Measurements from ENCODE around the gene CCDC134. TPM values are rescaled to one million over a fixed set of nuclear protein-coding genes. Genes with fewer than 3 reads are reported as not detected.

CCDC134 gene
- total and polyA plus RNA-seq, 2 of the 13 experiments (the other 11 are each of a cell fraction or from before 2014, with no cell fraction given) = 4.8 to 17.4 TPM

DNA sequence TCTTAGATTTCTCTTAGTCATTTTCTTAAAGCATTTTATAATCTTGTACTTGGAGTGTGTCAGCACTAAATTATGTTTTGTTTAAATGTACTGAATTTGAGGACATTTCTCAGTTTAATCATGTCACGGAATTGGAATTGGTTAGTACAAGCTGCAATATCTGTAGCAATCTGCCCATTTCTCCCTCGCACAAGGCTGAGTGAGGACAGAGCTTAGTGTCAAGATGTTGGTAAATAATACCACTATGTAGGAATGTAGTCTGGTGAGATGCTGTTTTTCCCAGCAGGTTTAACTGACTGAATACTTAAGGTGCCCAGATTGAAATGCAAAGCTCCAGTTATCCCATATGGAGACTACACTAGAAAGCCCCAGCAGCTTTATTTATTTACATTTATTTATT lies 63.0 kb downstream of the CCDC134 start:
- CTCF ChIA-PET (ENCODE audit: low intra/inter-chr PET ratio, low total read pairs) = no interaction called here
- Histone ChIP-seq H3K27me3 (ENCODE audit: control insufficient read depth in 1 of 2, insufficient read depth in 2 of 2, low read length in 2 of 2) (no peaks in the 10 kb centered on the region), H2AFZ (ENCODE audit: low read length) (no peak overlapping the region), H3K9ac (ENCODE audit: insufficient read depth, low read depth, low read length) (no peak overlapping the region), H3K9me3 (ENCODE audit: low read length) (no peaks in the 10 kb centered on the region), H3K79me2 (ENCODE audit: insufficient read depth, low read length) (peaks cover 64% of the 10 kb centered on the region), H4K20me1 (ENCODE audit: insufficient read depth, low read length) (peaks cover 68% of the 10 kb centered on the region), H3K4me2 (ENCODE audit: low read depth, low read length) (no peak overlapping the region), H3K36me3 (replicated peaks in 1 of 2; ENCODE audit: control insufficient read depth in 1 of 2, insufficient read depth in 2 of 2, low read length in 2 of 2) (peaks cover 16 to 41% of the 10 kb centered on the region in 2 experiments), H3K4me1 (ENCODE audit: insufficient read depth, low read length) (peaks cover 47% of the 10 kb centered on the region), H3K4me3 (replicated peaks in 1 of 3; ENCODE audit: insufficient read depth in 1 of 3, low read depth in 2 of 3, low read length in 3 of 3) (no peak overlapping the region), H3K27ac (ENCODE audit: extremely low read length, insufficient read depth, low read length) (peak overlapping the region; percentile 13)
- DNase-seq (ENCODE audit: low spot score) = no peak
- BruUV-seq (replicated peaks) = no TSS peak
- in situ Hi-C loops (cut with HindIII; ENCODE audit: extremely low pct_ligation_motif_present, low pct_unique_long_range_greater_than_20kb) = no loop called here
- POLR2A ChIA-PET = interaction anchor here (0.6 to 1.8 kb wide), 3 partner anchors 31 to 144 kb away, joined by 3 to 6 read pairs (median 3); partner anchors contain the start of genes CCDC134 and SREBF2
- WGBS (ENCODE audit: low lambda C conversion rate) = 95% methylated on average over 2 of the region's 2 CpGs
- no peak for ATAC-seq
- no peak for FAIRE-seq
- intact Hi-C loops (cut with micrococcal nuclease; ENCODE audit: unreplicated experiment) = no loop called here
- no peak for TF ChIP-seq JUND (CRISPR knock-in tag; IDR thresholded peaks at IDR 0.05)
- TF ChIP-seq PHF21A (CRISPR knock-in tag; IDR thresholded peaks at IDR 0.05) = no peak

DNA sequence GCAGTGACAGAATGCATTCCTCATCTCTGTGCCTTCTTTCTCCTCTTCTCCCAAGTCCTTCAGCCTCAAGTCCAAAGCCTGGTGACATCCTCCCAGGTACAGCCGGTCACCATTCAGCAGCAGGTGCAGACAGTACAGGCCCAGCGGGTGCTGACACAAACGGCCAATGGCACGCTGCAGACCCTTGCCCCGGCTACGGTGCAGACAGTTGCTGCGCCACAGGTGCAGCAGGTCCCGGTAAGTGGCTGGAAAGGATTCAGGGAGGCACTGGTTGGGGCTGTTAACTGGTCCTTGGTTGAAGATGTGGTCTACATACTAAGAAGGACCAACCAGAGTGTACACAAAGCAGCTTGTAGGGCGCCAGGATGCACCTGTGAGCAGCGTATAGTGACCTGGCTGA lies 68.1 kb downstream of the CCDC134 start:
- FAIRE-seq = no peak

More for the DNA sequence above, 68.1 kb downstream of the CCDC134 start:
- Histone ChIP-seq H3K4me2 (ENCODE audit: low read depth, low read length) (no peak overlapping the region), H3K9me3 (ENCODE audit: low read length) (no peaks in the 10 kb centered on the region), H3K4me1 (ENCODE audit: insufficient read depth, low read length) (0 out of 2 replicates have a peak, but pooled peaks cover under 1% of the 10 kb centered on the region), H3K36me3 (replicated peaks in 1 of 2; ENCODE audit: control insufficient read depth in 1 of 2, insufficient read depth in 2 of 2, low read length in 2 of 2) (peaks cover 29 to 74% of the 10 kb centered on the region in 2 experiments), H3K4me3 (replicated peaks in 1 of 3; ENCODE audit: insufficient read depth in 1 of 3, low read depth in 2 of 3, low read length in 3 of 3) (no peak overlapping the region), H3K79me2 (ENCODE audit: insufficient read depth, low read length) (peaks cover 21% of the 10 kb centered on the region), H3K27ac (ENCODE audit: extremely low read length, insufficient read depth, low read length) (no peak overlapping the region), H3K27me3 (ENCODE audit: control insufficient read depth in 1 of 2, insufficient read depth in 2 of 2, low read length in 2 of 2) (no peaks in the 10 kb centered on the region), H3K9ac (ENCODE audit: insufficient read depth, low read depth, low read length) (no peak overlapping the region), H2AFZ (ENCODE audit: low read length) (no peak overlapping the region), H4K20me1 (ENCODE audit: insufficient read depth, low read length) (peaks cover 19% of the 10 kb centered on the region)
- BruUV-seq (replicated peaks) = no TSS peak
- ChIA-PET CTCF (ENCODE audit: low intra/inter-chr PET ratio, low total read pairs) (no interaction called here), POLR2A (no interaction called here)
- ATAC-seq (no peak), DNase-seq (ENCODE audit: low spot score) (no peak)
- in situ Hi-C loops (cut with HindIII; ENCODE audit: extremely low pct_ligation_motif_present, low pct_unique_long_range_greater_than_20kb) = no loop called here
- intact Hi-C loops (cut with micrococcal nuclease; ENCODE audit: unreplicated experiment) = no loop called here
- over 99% methylated on average over 10 of the region's 10 CpGs for WGBS (ENCODE audit: low lambda C conversion rate)
- TF ChIP-seq U2AF1 (optimal IDR thresholded peaks at IDR 0.05; ENCODE audit: low read depth, low read length) = no peak
- TF ChIP-seq ZKSCAN8 (CRISPR knock-in tag; IDR thresholded peaks at IDR 0.05; ENCODE audit: borderline replicate concordance) = no peak
- TF ChIP-seq RBM22 (optimal IDR thresholded peaks at IDR 0.05; ENCODE audit: low read length) = peak; percentile 87
- TF ChIP-seq ZZZ3 (CRISPR knock-in tag; IDR thresholded peaks at IDR 0.05; ENCODE audit: borderline replicate concordance) = no peak
- TF ChIP-seq, protein P1, sequence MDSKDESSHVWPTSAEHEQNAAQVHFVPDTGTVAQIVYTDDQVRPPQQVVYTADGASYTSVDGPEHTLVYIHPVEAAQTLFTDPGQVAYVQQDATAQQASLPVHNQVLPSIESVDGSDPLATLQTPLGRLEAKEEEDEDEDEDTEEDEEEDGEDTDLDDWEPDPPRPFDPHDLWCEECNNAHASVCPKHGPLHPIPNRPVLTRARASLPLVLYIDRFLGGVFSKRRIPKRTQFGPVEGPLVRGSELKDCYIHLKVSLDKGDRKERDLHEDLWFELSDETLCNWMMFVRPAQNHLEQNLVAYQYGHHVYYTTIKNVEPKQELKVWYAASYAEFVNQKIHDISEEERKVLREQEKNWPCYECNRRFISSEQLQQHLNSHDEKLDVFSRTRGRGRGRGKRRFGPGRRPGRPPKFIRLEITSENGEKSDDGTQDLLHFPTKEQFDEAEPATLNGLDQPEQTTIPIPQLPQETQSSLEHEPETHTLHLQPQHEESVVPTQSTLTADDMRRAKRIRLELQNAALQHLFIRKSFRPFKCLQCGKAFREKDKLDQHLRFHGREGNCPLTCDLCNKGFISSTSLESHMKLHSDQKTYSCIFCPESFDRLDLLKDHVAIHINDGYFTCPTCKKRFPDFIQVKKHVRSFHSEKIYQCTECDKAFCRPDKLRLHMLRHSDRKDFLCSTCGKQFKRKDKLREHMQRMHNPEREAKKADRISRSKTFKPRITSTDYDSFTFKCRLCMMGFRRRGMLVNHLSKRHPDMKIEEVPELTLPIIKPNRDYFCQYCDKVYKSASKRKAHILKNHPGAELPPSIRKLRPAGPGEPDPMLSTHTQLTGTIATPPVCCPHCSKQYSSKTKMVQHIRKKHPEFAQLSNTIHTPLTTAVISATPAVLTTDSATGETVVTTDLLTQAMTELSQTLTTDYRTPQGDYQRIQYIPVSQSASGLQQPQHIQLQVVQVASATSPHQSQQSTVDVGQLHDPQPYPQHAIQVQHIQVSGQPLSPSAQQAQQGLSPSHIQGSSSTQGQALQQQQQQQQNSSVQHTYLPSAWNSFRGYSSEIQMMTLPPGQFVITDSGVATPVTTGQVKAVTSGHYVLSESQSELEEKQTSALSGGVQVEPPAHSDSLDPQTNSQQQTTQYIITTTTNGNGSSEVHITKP (CRISPR knock-in tag; IDR thresholded peaks at IDR 0.05; ENCODE audit: low read depth) = no peak
- TF ChIP-seq, protein P2, sequence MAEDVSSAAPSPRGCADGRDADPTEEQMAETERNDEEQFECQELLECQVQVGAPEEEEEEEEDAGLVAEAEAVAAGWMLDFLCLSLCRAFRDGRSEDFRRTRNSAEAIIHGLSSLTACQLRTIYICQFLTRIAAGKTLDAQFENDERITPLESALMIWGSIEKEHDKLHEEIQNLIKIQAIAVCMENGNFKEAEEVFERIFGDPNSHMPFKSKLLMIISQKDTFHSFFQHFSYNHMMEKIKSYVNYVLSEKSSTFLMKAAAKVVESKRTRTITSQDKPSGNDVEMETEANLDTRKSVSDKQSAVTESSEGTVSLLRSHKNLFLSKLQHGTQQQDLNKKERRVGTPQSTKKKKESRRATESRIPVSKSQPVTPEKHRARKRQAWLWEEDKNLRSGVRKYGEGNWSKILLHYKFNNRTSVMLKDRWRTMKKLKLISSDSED (CRISPR knock-in tag; IDR thresholded peaks at IDR 0.05) = no peak
